IMR-90 (cell line): Measurements from ENCODE around the gene SLC9B1. TPM values are rescaled to one million over a fixed set of nuclear protein-coding genes. Genes with fewer than 3 reads are reported as not detected.
A peak's percentile ranks its signal among the peaks of the same experiment; 100 is the strongest.

ENCODE experiments used
- ATAC-seq: fragments of 200-7000 bp; cut with Tn5 transposase; 2 replicates; pipeline ENCODE4 v1.9.1; 2020; ENCODE audit warnings: low read depth, mild to moderate bottlenecking, moderate library complexity
- BruUV-seq: library from RNA; stranded (reverse); fragments of 400-500 nt; replicated peaks from 2 replicates; lab custom pipeline; 2021; lab: Mats Ljungman, UMichigan
- CTCF ChIA-PET: fragments of 300-600 bp; formaldehyde crosslinking; extraction: SDS; loops from one replicate; lab custom pipeline; 2021; ENCODE audit warnings: antibody characterized with exemption; lab: Yijun Ruan, JAX
- POLR2A ChIA-PET: fragments of 300-600 bp; sonication (Branson Sonifier 250); formaldehyde crosslinking; loops from one replicate; lab custom pipeline; 2022; ENCODE audit warnings: antibody characterized with exemption; ENCODE audit not compliant: unreplicated experiment; lab: Charles Lee
- DNase-seq: peaks from one replicate; pipeline ENCODE4 v3.0.0; 2013
- H2AFZ ChIP-seq: replicated peaks from 2 replicates; pipeline ENCODE3; 2013; ENCODE audit warnings: low read length, mild to moderate bottlenecking; ENCODE audit not compliant: poor library complexity
- H2AK5ac ChIP-seq: 2 replicates; pipeline ENCODE4 v1.6.1; 2013; ENCODE audit warnings: low read depth, low read length, inconsistent platforms
- H2AK9ac ChIP-seq: replicated peaks from 2 replicates; pipeline ENCODE3; 2013; ENCODE audit warnings: mild to moderate bottlenecking, low read depth, low read length, moderate library complexity; ENCODE audit not compliant: poor library complexity
- H2BK120ac ChIP-seq: 2 replicates; pipeline ENCODE4 v1.6.1; 2013; ENCODE audit warnings: low read depth, low read length, inconsistent platforms
- H2BK15ac ChIP-seq: 3 replicates; pipeline ENCODE4 v1.6.1; 2013; ENCODE audit warnings: low read depth, low read length, inconsistent platforms
- H2BK20ac ChIP-seq: 2 replicates; pipeline ENCODE4 v1.6.1; 2013; ENCODE audit warnings: low read depth, mild to moderate bottlenecking, inconsistent platforms, low read length, moderate library complexity
- H2BK5ac ChIP-seq: 2 replicates; pipeline ENCODE4 v1.6.1; 2013; ENCODE audit warnings: mild to moderate bottlenecking, low read depth, low read length, inconsistent platforms; ENCODE audit not compliant: poor library complexity, severe bottlenecking
- H3K14ac ChIP-seq: replicated peaks from 2 replicates; pipeline ENCODE4 v1.6.1; 2013; ENCODE audit warnings: low read depth, low read length, inconsistent platforms
- H3K18ac ChIP-seq: 2 replicates; pipeline ENCODE4 v1.6.1; 2013; ENCODE audit warnings: low read depth, low read length, control low read depth
- H3K23ac ChIP-seq: 2 replicates; pipeline ENCODE4 v1.6.1; 2013; ENCODE audit warnings: low read depth, low read length, inconsistent platforms
- H3K27ac ChIP-seq: 2 replicates; pipeline ENCODE4 v1.5.1; 2013; ENCODE audit warnings: mild to moderate bottlenecking, control low read depth, low read length; ENCODE audit not compliant: insufficient read depth
- H3K27me3 ChIP-seq: 2 replicates; pipeline ENCODE4 v1.6.1; 2013; ENCODE audit warnings: low read length; ENCODE audit not compliant: control insufficient read depth, insufficient read depth
- H3K36me3 ChIP-seq: 2 replicates; pipeline ENCODE4 v1.6.1; 2013; ENCODE audit warnings: low read length, mixed read lengths; ENCODE audit not compliant: control insufficient read depth, insufficient read depth
- H3K4ac ChIP-seq: 2 replicates; pipeline ENCODE4 v1.6.1; 2013; ENCODE audit warnings: low read depth, low read length, inconsistent platforms
- H3K4me1 ChIP-seq: 2 replicates; pipeline ENCODE4 v1.6.1; 2013; ENCODE audit warnings: low read length, mixed read lengths; ENCODE audit not compliant: control insufficient read depth, insufficient read depth
- H3K4me2 ChIP-seq: 2 replicates; pipeline ENCODE4 v1.6.1; 2013; ENCODE audit warnings: low read depth, mild to moderate bottlenecking, control low read depth, low read length, moderate library complexity
- H3K4me3 ChIP-seq: 2 replicates; pipeline ENCODE4 v1.5.1; 2013; ENCODE audit warnings: low read depth, mild to moderate bottlenecking, control low read depth, low read length, moderate library complexity; ENCODE audit not compliant: insufficient read depth
- H3K56ac ChIP-seq: 2 replicates; pipeline ENCODE4 v1.6.1; 2013; ENCODE audit warnings: low read length, inconsistent platforms; ENCODE audit not compliant: insufficient read depth; ENCODE audit errors: extremely low read depth
- H3K79me1 ChIP-seq, 2 experiments: 2 replicates each; pipeline ENCODE4 v1.6.1; 2013; ENCODE audit warnings: low read length in 2 of 2, inconsistent platforms in 1 of 2, low read depth in 1 of 2
- H3K9ac ChIP-seq: 2 replicates; pipeline ENCODE4 v1.6.1; 2013; ENCODE audit warnings: low read depth, low read length, control low read depth
- H3K9me1 ChIP-seq: 2 replicates; pipeline ENCODE4 v1.6.1; 2013; ENCODE audit warnings: low read length, inconsistent platforms; ENCODE audit not compliant: insufficient read depth
- H3K9me3 ChIP-seq: 2 replicates; pipeline ENCODE4 v1.6.1; 2013; ENCODE audit warnings: low read length; ENCODE audit not compliant: control insufficient read depth, insufficient read depth
- H4K20me1 ChIP-seq: 2 replicates; pipeline ENCODE4 v1.6.1; 2013; ENCODE audit warnings: low read length, inconsistent platforms; ENCODE audit not compliant: insufficient read depth
- H4K5ac ChIP-seq: 2 replicates; pipeline ENCODE4 v1.6.1; 2013; ENCODE audit warnings: mild to moderate bottlenecking, low read depth, low read length, control low read depth
- H4K8ac ChIP-seq, 2 experiments: 2 replicates each; pipeline ENCODE4 v1.6.1; 2013; ENCODE audit warnings: low read depth in 2 of 2, low read length in 2 of 2, control low read depth in 1 of 2, inconsistent platforms in 1 of 2
- H4K91ac ChIP-seq: 2 replicates; pipeline ENCODE4 v1.6.1; 2013; ENCODE audit warnings: low read depth, low read length, inconsistent platforms; ENCODE audit not compliant: insufficient read depth
- CHD1 ChIP-seq: IDR thresholded peaks from 2 replicates; pipeline ENCODE4 v1.6.1; 2012; ENCODE audit warnings: low read depth, low read length, improper control_type of control experiment
- MAFK ChIP-seq: IDR thresholded peaks from 2 replicates; pipeline ENCODE4 v1.6.1; 2012; ENCODE audit warnings: low read depth, low read length, improper control_type of control experiment
- WGBS, 2 experiments: methylation state at CpG; one replicate each; pipeline versions ENCODE4 v1.1.5 to v1.1.7; 2013; ENCODE audit warnings: missing lambda C conversion rate in 2 of 2; ENCODE audit not compliant: insufficient read length in 1 of 2; ENCODE audit errors: extremely low coverage in 2 of 2; 5-methylcytosine and 5-hydroxymethylcytosine counted together
- dilution Hi-C: fragments of 300-500 bp; cut with HindIII; formaldehyde crosslinking; loops from one replicate; pipeline ENCODE4 v1.14.3; 2018; ENCODE audit warnings: low sequenced_read_pairs; ENCODE audit not compliant: unreplicated experiment
- in situ Hi-C: fragments of 300-500 bp; cut with MboI; formaldehyde crosslinking; loops from 3 replicates; pipeline ENCODE4 v1.14.3; 2019; ENCODE audit warnings: low sequenced_read_pairs, inconsistent platforms, mixed read lengths
- intact Hi-C: fragments of 100-400 bp; cut with micrococcal nuclease; formaldehyde crosslinking; loops from 2 replicates; pipeline ENCODE4 v1.10.0; 2022
- polyA plus RNA-seq, 3 experiments: library from polyadenylated mRNA; depleted of rRNA; stranded (reverse); fragments of >200 nt; gene quantifications; 2 replicates each; pipeline ENCODE4 v1.2.3, GENCODE V29; 2012; ENCODE audit warnings: low replicate concordance in 1 of 3
- total RNA-seq: library from RNA; depleted of rRNA; stranded (reverse); fragments of >200 nt; gene quantifications from 2 replicates; pipeline ENCODE4 v1.2.3, GENCODE V29; 2012

SLC9B1 gene
- total and polyA plus RNA-seq, 2 of the 4 experiments (the other 2 are of a cell fraction) = 0.07 to 0.18 TPM

DNA sequence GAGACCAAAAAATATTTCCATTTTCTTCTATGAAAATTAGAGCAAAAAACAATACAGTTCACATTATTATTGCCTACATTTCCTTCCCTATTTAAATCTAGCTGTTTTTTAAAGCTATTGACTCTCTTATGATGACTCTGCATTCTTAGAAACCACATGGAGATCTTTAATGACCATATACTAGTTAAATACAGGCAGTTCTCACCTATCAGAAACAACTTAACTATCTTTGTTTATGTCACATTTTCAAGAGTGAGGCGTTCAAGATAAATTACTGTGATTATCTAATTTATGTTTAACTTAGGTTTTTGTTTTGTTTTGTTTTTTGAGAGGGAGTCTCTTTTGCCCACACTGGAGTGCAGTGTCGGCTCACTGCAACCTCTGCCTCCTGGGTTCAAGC lies 147.7 kb downstream of the SLC9B1 start:
- Histone ChIP-seq H2BK15ac (no peak overlapping the region), H3K27ac (no peak overlapping the region), H2AK5ac (no peak overlapping the region), H3K79me1 (peaks cover 19 to 48% of the 10 kb centered on the region in 2 experiments), H3K4ac (no peak overlapping the region), H2AK9ac (no peak overlapping the region), H3K14ac (no peak overlapping the region), H3K23ac (no peak overlapping the region), H3K9me1 (0 out of 2 replicates have a peak, but pooled peaks cover 2% of the 10 kb centered on the region), H3K36me3 (peaks cover 2% of the 10 kb centered on the region; the same call in 1 of the 2 replicates), H3K27me3 (no peaks in the 10 kb centered on the region), H3K9me3 (no peaks in the 10 kb centered on the region), H3K4me3 (no peak overlapping the region), H4K91ac (no peak overlapping the region), H3K9ac (no peak overlapping the region), H2BK120ac (no peak overlapping the region), H2BK5ac (no peak overlapping the region), H4K5ac (no peak overlapping the region), H3K4me1 (no peaks in the 10 kb centered on the region), H4K8ac (no peak overlapping the region), H3K18ac (no peak overlapping the region), H3K4me2 (no peak overlapping the region), H2BK20ac (no peak overlapping the region), H4K20me1 (no peaks in the 10 kb centered on the region), H2AFZ (no peak overlapping the region), H3K56ac (no peak overlapping the region)
- intact Hi-C loops = no loop called here
- no CpG with 5 or more reads among the region's 2 CpGs for WGBS, 2 experiments
- DNase-seq (no peak), ATAC-seq (no peak)
- dilution Hi-C loops = no loop called here
- CTCF ChIA-PET = no interaction called here
- in situ Hi-C loops = no loop called here
- TF ChIP-seq MAFK (peak; percentile 70), CHD1 (no peak)
- POLR2A ChIA-PET = no interaction called here
- BruUV-seq = no TSS peak
